SH-SY5Y (cell line): Measurements from ENCODE around the gene NAALADL2.

ENCODE experiments used
- GATA2 ChIP-seq: IDR thresholded peaks from 2 replicates; pipeline ENCODE4 v1.6.1; 2011; ENCODE audit warnings: mild to moderate bottlenecking, low read depth, low read length
- GATA3 ChIP-seq: IDR thresholded peaks from 2 replicates; pipeline ENCODE4 v1.6.1; 2011; ENCODE audit warnings: low read depth, mild to moderate bottlenecking, low read length, moderate library complexity

Gene NAALADL2

GRCh38 chr3:175477651-175478224 is 618.6 kb downstream of the NAALADL2 start:
- TF ChIP-seq GATA2 = no peak
- TF ChIP-seq GATA3 = no peak

- TF ChIP-seq GATA2 (no peak), GATA3 (no peak)
Measured at GRCh38 chr3:175478301-175478700, 619.2 kb downstream of the NAALADL2 start.

GRCh38 chr3:175479175-175479574 is 620.0 kb downstream of the NAALADL2 start:
- TF ChIP-seq GATA3 = no peak
- TF ChIP-seq GATA2 = no peak

GRCh38 chr3:175479800-175480199 is 620.7 kb downstream of the NAALADL2 start:
- TF ChIP-seq GATA2 = no peak
- no peak for TF ChIP-seq GATA3

- TF ChIP-seq GATA2 (no peak), GATA3 (no peak)
Measured at GRCh38 chr3:175484666-175485065, 625.5 kb downstream of the NAALADL2 start.

- TF ChIP-seq GATA2 = no peak
- TF ChIP-seq GATA3 = no peak
Measured at GRCh38 chr3:175485436-175485835, 626.3 kb downstream of the NAALADL2 start.

- TF ChIP-seq GATA2 (no peak), GATA3 (no peak)
Measured at GRCh38 chr3:175486255-175486654, 627.1 kb downstream of the NAALADL2 start.

- TF ChIP-seq GATA2 (no peak), GATA3 (no peak)
Measured at GRCh38 chr3:175489406-175489805, 630.3 kb downstream of the NAALADL2 start.

- TF ChIP-seq GATA2 (no peak), GATA3 (no peak)
Measured at GRCh38 chr3:175493301-175493700, 634.2 kb downstream of the NAALADL2 start.

- TF ChIP-seq GATA3 (no peak), GATA2 (no peak)
Measured at GRCh38 chr3:175495331-175495730, 636.2 kb downstream of the NAALADL2 start.

GRCh38 chr3:175502155-175502554 is 643.0 kb downstream of the NAALADL2 start:
- TF ChIP-seq GATA2 (no peak), GATA3 (no peak)

- no peak for TF ChIP-seq GATA3
- no peak for TF ChIP-seq GATA2
Measured at GRCh38 chr3:175511219-175511785, 652.2 kb downstream of the NAALADL2 start.

- TF ChIP-seq GATA3 = no peak
Measured at GRCh38 chr3:175512700-175513099, 653.6 kb downstream of the NAALADL2 start.

GRCh38 chr3:175518459-175518858 is 659.3 kb downstream of the NAALADL2 start:
- TF ChIP-seq GATA3 (no peak), GATA2 (no peak)

- TF ChIP-seq GATA3 = no peak
- no peak for TF ChIP-seq GATA2
Measured at GRCh38 chr3:175521406-175521805, 662.3 kb downstream of the NAALADL2 start.

- TF ChIP-seq GATA2 = no peak
- TF ChIP-seq GATA3 = no peak
Measured at GRCh38 chr3:175526191-175526590, 667.1 kb downstream of the NAALADL2 start.
